GM21619 (cell line): ENCODE data around the gene PRXL2B.
"Not testable (repeated sequence)": the region's sequence is repeated elsewhere in the genome, so short reads cannot be mapped to it uniquely, and the experiment has no call there.

Experiments
- ATAC-seq: cut with Tn5 transposase; IDR thresholded peaks from one replicate; pipeline ENCODE4 v1.9.1; 2021; ENCODE audit not compliant: unreplicated experiment

The PRXL2B gene

GRCh38 chr1:2550309-2550861 is 36.2 kb upstream of the PRXL2B start:
- ATAC-seq: not testable (repeated sequence)

- not testable (repeated sequence) for ATAC-seq
These were observed 35.0 kb upstream of the PRXL2B start for GRCh38 chr1:2551544-2551943.

GRCh38 chr1:2552189-2552588 is 34.4 kb upstream of the PRXL2B start:
- no peak for ATAC-seq

GRCh38 chr1:2553076-2553475 is 33.5 kb upstream of the PRXL2B start:
- ATAC-seq: not testable (repeated sequence)

- ATAC-seq: no peak
These were observed 32.5 kb upstream of the PRXL2B start for GRCh38 chr1:2553871-2554620.

DNA sequence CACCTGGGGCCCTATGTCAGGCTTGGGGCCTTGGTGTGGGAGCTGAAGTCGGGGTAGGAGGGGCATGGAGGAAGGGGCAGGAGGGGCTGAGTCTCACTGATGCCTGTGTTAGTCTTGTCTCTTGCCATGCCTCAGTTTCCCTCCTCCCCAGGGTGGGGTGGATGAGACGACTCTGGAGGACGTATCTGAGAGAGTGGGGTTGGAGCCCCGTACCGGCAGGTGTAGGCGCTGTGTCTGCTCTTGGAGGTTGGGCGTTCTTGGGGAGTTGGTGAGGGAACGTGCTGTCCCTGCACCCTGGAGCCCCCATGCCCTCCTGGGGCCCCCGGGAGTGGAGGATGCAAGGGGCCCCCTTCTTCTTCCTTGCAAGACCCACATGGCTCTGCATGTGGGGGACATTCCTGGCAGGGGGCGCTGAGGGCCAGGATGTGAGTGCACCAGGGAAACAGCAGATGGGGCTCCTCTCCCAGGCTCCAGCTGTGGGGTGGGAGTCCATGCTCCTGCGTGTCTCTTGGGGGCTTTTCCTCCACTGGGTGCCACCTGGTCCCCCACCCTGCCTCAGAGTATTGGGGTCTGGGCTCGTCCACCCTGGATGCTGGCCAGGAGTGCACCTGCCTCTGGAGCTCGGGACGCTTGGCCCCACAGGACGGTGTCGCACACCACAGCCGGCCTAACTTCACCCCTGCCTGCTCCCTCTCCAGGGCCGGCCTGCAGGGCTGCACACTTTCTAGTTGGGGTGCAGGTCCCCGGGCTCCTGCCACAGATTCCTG is 31.8 kb upstream of the PRXL2B start:
- ATAC-seq: no peak

GRCh38 chr1:2555634-2556276 is 30.8 kb upstream of the PRXL2B start:
- ATAC-seq: peak; percentile 36

- peak; percentile 25 for ATAC-seq
These were observed 30.3 kb upstream of the PRXL2B start, which contains the start of gene TNFRSF14 for GRCh38 chr1:2556277-2556677. Gene TNFRSF14, plus strand, starts transcription at chr1:2556371. Its CDS starts 294 bp downstream, at chr1:2556665.

DNA sequence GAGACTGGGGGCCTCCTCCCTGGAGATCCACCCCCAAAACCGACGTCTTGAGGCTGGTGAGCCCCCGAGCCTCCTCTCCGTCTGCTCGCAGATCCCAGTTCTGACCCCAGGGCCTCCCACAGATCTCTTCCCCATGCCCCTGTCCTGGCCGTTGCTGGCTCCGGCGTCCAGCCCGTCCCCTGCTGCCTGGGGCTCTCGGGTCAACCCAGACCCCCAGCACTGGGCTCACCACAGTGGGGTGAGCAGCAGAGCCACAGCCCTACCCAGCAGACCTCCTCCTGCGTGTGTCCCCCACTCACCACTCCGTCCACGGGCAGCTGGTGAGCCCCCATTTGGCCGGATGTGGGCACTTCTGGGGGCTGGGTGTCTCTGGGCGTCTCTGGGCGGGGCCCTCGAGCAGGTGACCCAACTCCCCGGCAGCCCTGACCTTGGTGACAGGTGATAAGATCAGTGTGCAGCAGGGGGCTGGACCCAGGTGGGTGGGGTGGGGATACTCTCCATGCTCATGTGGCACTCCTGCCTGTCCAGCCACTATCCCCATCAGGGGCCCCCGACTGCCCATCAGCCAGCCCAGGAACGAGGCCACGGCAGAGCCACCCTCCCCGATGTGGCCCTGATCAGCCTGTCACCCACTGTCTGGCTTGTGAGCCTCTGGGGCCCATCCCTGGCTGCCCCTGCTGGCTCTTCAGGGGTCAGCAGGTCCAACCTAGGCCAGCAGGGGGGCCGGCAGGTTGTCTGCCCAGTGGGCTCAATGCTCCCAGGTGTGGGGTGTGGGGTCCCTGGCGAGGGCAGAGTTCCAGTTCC is 29.7 kb upstream of the PRXL2B start:
- ATAC-seq: peak; percentile 13

DNA sequence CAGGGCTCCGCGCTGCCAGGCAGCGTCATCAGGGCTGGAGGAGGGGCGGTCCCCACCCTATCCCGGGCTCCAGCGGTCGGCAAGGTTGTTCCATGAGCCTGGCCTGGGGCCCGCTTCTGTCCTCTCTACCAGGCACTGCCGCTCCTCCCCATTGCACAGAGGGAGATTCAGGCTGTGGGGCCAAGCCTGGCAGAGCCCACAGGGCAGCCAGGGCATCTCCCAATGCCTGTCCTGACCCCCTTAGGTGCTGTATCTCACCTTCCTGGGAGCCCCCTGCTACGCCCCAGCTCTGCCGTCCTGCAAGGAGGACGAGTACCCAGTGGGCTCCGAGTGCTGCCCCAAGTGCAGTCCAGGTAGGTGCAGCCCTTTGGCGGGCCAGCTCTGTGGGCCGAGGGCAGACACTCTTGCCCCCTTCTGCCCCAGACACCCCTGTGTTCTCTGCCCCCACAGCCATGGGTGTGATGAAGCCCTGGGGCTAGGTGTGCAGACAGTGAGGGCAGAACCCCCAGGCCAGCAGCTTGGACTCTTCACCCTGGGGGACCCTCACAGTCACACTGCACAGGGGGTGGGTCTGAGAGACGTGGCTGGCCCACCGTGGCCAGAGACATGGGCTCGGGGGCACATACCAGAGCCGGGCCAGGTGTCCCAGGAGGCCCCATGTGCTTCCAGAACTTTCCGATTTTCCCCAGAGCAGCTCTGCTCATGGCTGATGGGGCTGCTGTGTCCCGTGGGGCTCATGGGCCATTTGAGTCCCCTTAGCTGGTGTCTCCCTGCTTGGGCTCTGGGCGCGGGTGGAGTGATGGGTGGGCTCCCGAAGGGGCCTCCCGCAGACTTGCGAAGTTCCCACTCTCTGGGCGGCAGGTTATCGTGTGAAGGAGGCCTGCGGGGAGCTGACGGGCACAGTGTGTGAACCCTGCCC is 28.8 kb upstream of the PRXL2B start:
- no peak for ATAC-seq

DNA sequence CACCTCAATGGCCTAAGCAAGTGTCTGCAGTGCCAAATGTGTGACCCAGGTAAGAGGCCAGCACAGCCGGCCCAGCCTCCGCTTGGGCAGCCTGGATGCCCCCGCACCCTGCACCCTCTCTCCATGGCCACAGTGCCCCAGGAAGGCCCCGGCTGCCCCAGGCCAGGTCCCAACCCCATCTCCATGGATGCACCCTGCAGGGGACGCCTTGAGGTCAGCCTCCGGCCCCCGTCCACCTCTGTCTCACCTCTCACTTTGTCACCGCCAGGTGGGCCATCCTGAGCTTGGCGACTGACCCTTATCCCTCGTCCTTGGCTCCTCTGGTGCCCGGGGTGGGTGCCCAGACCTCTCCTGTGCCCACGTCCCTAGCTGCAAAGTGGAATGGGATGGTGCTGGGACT is 28.2 kb upstream of the PRXL2B start:
- no peak for ATAC-seq

DNA sequence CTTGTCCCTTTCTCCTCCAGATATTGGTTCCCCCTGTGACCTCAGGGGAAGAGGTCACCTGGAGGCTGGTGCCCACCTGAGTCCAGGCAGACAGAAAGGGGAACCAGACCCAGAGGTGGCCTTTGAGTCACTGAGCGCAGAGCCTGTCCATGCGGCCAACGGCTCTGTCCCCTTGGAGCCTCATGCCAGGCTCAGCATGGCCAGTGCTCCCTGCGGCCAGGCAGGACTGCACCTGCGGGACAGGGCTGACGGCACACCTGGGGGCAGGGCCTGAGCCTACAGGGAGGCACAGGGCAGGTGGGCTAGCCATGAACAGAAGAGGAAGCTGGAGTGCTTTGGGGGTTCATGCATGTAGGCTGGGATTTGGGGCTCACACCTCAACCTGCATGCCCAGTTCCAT is 27.7 kb upstream of the PRXL2B start:
- no peak for ATAC-seq

DNA sequence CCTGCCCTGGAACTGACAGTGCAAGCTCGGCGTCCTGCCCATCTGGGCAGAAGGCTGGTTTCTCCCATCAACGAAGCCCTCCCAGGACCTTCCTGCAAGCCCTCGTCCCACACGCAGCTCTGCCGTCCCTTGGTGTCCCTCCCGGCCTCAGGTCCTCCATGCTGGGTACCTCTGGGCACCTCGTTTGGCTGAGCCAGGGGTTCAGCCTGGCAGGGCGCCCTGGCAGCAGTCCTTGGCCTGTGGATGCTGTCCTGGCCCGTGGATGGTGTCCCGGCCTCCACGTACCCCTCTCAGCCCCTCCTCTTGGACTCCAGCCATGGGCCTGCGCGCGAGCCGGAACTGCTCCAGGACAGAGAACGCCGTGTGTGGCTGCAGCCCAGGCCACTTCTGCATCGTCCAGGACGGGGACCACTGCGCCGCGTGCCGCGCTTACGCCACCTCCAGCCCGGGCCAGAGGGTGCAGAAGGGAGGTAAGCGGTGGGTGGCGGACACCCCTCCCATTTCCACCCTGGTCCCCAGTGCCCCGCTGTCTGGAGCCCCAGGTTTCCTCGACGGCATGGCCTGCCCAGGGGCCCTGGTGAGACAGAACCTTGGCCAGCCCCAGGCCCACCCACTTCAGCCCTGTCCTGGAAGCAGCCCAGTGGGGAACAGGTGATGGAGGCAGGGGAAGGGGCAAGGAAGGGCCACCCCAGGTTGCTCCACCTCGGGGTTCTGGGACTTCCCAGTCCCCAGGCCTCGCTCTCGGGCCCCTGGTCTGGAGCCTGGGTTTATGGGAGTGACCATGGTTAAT is 26.9 kb upstream of the PRXL2B start:
- no peak for ATAC-seq

DNA sequence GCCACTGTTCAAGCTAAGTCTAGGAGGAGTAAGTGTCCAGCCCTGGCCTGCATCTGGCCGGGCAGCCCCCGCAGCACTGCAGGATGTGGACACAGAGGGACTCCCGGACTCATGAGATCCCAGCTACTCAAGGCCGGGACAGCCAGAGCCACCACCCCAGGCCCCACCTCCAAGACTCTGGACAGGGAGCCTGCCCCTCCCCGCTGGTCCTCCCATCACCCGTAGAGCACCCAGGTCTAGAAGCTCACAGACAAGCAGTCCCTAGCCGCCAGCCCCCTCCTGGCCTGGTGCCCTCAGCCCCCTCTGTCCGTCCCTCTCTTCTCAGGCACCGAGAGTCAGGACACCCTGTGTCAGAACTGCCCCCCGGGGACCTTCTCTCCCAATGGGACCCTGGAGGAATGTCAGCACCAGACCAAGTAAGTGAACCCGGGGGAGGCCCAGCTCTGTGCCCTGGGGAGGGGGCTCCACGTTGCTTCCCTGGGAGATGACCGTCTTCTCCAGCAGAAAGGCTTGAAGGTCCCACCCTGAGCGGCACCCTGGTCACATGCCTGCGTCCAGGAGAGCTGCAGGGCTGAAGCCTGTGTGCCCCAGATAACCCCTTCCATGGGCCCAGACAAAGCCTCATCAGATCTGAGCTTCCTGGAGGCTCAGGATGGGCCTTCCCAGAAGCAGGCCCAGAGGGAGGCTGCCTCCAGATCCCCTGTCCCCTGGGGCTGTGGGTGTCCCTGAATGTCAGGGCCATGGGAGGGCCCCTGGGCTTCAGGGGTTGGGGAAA is 26.1 kb upstream of the PRXL2B start:
- no peak for ATAC-seq

DNA sequence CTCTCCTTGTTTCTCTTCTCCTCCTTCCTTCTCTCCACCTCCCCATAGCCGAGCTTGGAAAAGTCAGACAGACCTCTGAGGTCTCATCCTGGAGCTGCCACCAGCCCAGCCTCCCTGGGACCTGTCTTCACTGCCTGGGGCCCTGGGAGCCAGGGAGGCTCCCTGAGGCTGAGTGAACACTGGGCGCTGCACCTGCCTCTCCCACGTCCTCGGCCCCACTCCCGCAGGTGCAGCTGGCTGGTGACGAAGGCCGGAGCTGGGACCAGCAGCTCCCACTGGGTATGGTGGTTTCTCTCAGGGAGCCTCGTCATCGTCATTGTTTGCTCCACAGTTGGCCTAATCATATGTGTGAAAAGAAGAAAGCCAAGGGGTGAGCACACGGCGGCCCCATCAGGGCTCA is 25.1 kb upstream of the PRXL2B start:
- no peak for ATAC-seq

- no peak for ATAC-seq
These were observed 24.4 kb upstream of the PRXL2B start for GRCh38 chr1:2561898-2562895.

- no peak for ATAC-seq
These were observed 23.4 kb upstream of the PRXL2B start for GRCh38 chr1:2563205-2563604.
